ENCODE results near the gene SLK. TPM values are rescaled to one million over a fixed set of nuclear protein-coding genes. Genes with fewer than 3 reads are reported as not detected.
A peak's percentile ranks its signal among the peaks of the same experiment; 100 is the strongest.

Gene SLK
- total and polyA plus RNA-seq, 10 of the 15 experiments (the other 5 are each of a cell fraction or from before 2014, with no cell fraction given) = 2.5 to 24.2 (median 11.1) TPM

- TF ChIP-seq IRF3 (IDR thresholded peaks at IDR 0.05) (no peak), NR2C2 (IDR thresholded peaks at IDR 0.05; ENCODE audit: borderline replicate concordance, control insufficient read depth, insufficient read length, low read depth) (no peak)
Measured at GRCh38 chr10:103969436-103969835, 2.5 kb downstream of the SLK start (continued).

- no peaks in the 10 kb centered on the region for H3K36me3 ChIP-seq (ENCODE audit: control insufficient read depth in 2 of 2, insufficient read depth in 2 of 2, low read length in 1 of 2)
- H2AFZ ChIP-seq (ENCODE audit: control insufficient read depth, low read depth, low read length) = no peak overlapping the region
- peak overlapping the region; percentile 87 for H3K4me3 ChIP-seq
- peak; percentile 43 for ATAC-seq
- BruUV-seq (replicated peaks) = TSS peak; percentile 44
- H3K27ac ChIP-seq (ENCODE audit: control insufficient read depth, insufficient read depth) = peak overlapping the region; percentile 33; the same call in 1 of the 2 replicates
- SMC1A ChIA-PET (ENCODE audit: uncharacterized antibody, unreplicated experiment) = interaction anchor here (0.9 to 3.0 kb wide), 13 partner anchors 9 to 158 kb away, joined by 3 to 9 read pairs (median 5); partner anchors contain the start of gene SFR1
- TF ChIP-seq SIN3A (IDR thresholded peaks at IDR 0.05; ENCODE audit: low read depth, low read length) (no peak), JUNB (IDR thresholded peaks at IDR 0.05) (no peak), RAD21 (IDR thresholded peaks at IDR 0.05; ENCODE audit: insufficient read depth, low read depth, low read length) (no peak), ZBTB11 (CRISPR knock-in tag; IDR thresholded peaks at IDR 0.05) (no peak), NR2F1 (conservative IDR thresholded peaks at IDR 0.05) (no peak), MLLT1 (IDR thresholded peaks at IDR 0.05) (no peak), CREB1 (IDR thresholded peaks at IDR 0.05; ENCODE audit: low read depth) (no peak), IKZF2 (IDR thresholded peaks at IDR 0.05) (no peak), POU2F2 (IDR thresholded peaks at IDR 0.05; ENCODE audit: borderline replicate concordance, low read depth, low read length) (no peak)
- POLR2A ChIA-PET = interaction anchor here (0.6 to 1.2 kb wide), 6 partner anchors 9 to 152 kb away, joined by 3 to 7 read pairs (median 3); partner anchors contain the start of gene SFR1
- intact Hi-C loops (cut with micrococcal nuclease; ENCODE audit: unreplicated experiment) (loop anchor here (5.0 kb wide), 1 partner anchor 53 kb away; the partner anchor contains the start of gene STN1), in situ Hi-C loops (cut with MboI) (loop anchor here (5.0 kb wide), 1 partner anchor 152 kb away; the partner anchor contains the start of gene SFR1)
- peak; percentile 23 for FAIRE-seq
- no peaks in the 10 kb centered on the region; the same call in 1 of the 2 replicates for H3K4me1 ChIP-seq (ENCODE audit: control insufficient read depth, insufficient read depth, low read length)
- 100% methylated on average over 2 of the region's 2 CpGs for WGBS (ENCODE audit: insufficient coverage, insufficient replicate concordance, low lambda C conversion rate, missing lambda C conversion rate)
- no peaks in the 10 kb centered on the region for H3K27me3 ChIP-seq (replicated peaks in 1 of 2; ENCODE audit: control insufficient read depth in 2 of 2, insufficient read depth in 2 of 2, low read length in 1 of 2)
- RAD21 ChIA-PET (ENCODE audit: unreplicated experiment) = interaction anchor here (0.8 to 3.1 kb wide), 9 partner anchors 9 to 151 kb away, joined by 3 to 15 read pairs (median 3); no protein-coding TSS in a partner anchor
- CTCF ChIA-PET = interaction anchor here (0.7 to 2.2 kb wide), 11 partner anchors 9 to 154 kb away, joined by 3 to 8 read pairs (median 4); no protein-coding TSS in a partner anchor
- no peaks in the 10 kb centered on the region for H4K20me1 ChIP-seq (ENCODE audit: control insufficient read depth, insufficient read depth)
- DNase-seq (ENCODE audit: low read depth, low spot score) = no peak
- H3K9me3 ChIP-seq (replicated peaks; ENCODE audit: control insufficient read depth, insufficient read depth, low read length) = no peaks in the 10 kb centered on the region
- H3K4me2 ChIP-seq (ENCODE audit: control insufficient read depth, insufficient read depth) = peak overlapping the region; percentile 89
- peaks cover 52% of the 10 kb centered on the region for H3K79me2 ChIP-seq (ENCODE audit: control insufficient read depth, insufficient read depth, low read length)
- peak overlapping the region; percentile 35; the same call in 1 of the 2 replicates for H3K9ac ChIP-seq (ENCODE audit: control insufficient read depth, insufficient read depth, low read length)
Measured at GRCh38 chr10:103969857-103970627, 3.1 kb downstream of the SLK start.

All from GM12878 (cell line).